Diencephalon (tissue), 1 donor: ENCODE measurements around the gene WASF1. TPM values are rescaled to one million over a fixed set of nuclear protein-coding genes. Genes with fewer than 3 reads are reported as not detected.

Source experiments
- total RNA-seq: library from RNA; depleted of rRNA; stranded (reverse); fragments of >200 nt; gene quantifications from one replicate; pipeline ENCODE4 v1.2.3, GENCODE V29; 2014

Gene WASF1
- 66.4 TPM for total RNA-seq

GRCh38 chr6:110179406-110180227 is at the start of gene WASF1:
Gene WASF1 (minus strand): TSS chr6:110179670. CDS start chr6:110127601, 52,069 bp downstream.

GRCh38 chr6:110180228-110181008 is 948 bp upstream of the WASF1 start, which contains the start of gene CDC40:
Gene CDC40 (plus strand): TSS chr6:110180427. CDS start chr6:110180445, 18 bp downstream.

Other genes with a start within 250 kb of the WASF1 start
- 12.2 TPM for gene GPR6, start 201.4 kb downstream of the WASF1 start, total RNA-seq
- 24.5 TPM for gene CDC40, start 757 bp upstream of the WASF1 start, total RNA-seq
- 2.8 TPM for gene METTL24, start 178.7 kb upstream of the WASF1 start, total RNA-seq
- 1.8 TPM for gene DDO, start 235.9 kb upstream of the WASF1 start, total RNA-seq